Mammary epithelial cell (primary cell): ENCODE measurements around the gene TPD52L1.

Source experiments
- EZH2 ChIP-seq: IDR thresholded peaks from 2 replicates; pipeline ENCODE4 v1.6.1; 2012; ENCODE audit warnings: low read length, inconsistent platforms, borderline replicate concordance
- TF ChIP-seq, protein P1 (sequence below), 2 donors: IDR thresholded peaks in 1 of 2; conservative IDR thresholded peaks in 1 of 2; 2 replicates each; pipeline ENCODE4 v1.5.1; 2011 to 2012; ENCODE audit warnings: inconsistent platforms in 2 of 2, low read length in 2 of 2, mild to moderate bottlenecking in 2 of 2, control low read depth in 1 of 2, low read depth in 1 of 2; ENCODE audit not compliant: insufficient read depth in 1 of 2; ENCODE audit errors: extremely low read depth in 1 of 2

DNA sequence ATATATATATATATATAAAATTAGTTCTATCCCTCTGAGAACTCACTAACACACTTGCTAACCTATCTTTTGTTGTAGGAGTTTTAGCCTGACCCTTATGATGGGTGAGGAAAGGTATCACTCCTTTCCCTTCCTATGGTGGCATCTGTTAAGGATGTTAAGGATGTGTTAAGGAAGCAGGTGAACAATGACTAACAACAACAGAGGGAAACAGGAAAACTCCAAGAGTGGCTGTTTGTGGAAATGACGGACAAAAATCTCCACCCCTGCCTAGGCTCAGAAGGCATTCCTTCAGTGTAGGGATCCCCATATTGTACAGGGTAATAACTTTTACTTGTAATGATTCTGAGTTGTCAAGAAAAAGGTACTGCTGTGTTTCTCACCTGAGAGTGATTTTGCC, 8.8 kb upstream of the TPD52L1 start:
- TF ChIP-seq, protein P1, sequence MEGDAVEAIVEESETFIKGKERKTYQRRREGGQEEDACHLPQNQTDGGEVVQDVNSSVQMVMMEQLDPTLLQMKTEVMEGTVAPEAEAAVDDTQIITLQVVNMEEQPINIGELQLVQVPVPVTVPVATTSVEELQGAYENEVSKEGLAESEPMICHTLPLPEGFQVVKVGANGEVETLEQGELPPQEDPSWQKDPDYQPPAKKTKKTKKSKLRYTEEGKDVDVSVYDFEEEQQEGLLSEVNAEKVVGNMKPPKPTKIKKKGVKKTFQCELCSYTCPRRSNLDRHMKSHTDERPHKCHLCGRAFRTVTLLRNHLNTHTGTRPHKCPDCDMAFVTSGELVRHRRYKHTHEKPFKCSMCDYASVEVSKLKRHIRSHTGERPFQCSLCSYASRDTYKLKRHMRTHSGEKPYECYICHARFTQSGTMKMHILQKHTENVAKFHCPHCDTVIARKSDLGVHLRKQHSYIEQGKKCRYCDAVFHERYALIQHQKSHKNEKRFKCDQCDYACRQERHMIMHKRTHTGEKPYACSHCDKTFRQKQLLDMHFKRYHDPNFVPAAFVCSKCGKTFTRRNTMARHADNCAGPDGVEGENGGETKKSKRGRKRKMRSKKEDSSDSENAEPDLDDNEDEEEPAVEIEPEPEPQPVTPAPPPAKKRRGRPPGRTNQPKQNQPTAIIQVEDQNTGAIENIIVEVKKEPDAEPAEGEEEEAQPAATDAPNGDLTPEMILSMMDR (conservative IDR thresholded peaks at IDR 0.05 in 1 of 2, IDR thresholded peaks at IDR 0.05 in 1 of 2; ENCODE audit: extremely low read depth in 1 of 2, insufficient read depth in 1 of 2, low read depth in 1 of 2, low read length in 2 of 2): no peak
- no peak for TF ChIP-seq EZH2
